Caco-2 (cell line): ENCODE results near the gene ADAMTS13. TPM values are rescaled to one million over a fixed set of nuclear protein-coding genes. Genes with fewer than 3 reads are reported as not detected.

Source experiments
- BruUV-seq: library from RNA; stranded (reverse); fragments of 400-500 nt; replicated peaks from 2 replicates; lab custom pipeline; 2021; lab: Mats Ljungman, UMichigan
- CTCF ChIA-PET: fragments of 300-600 bp; sonication (Branson Sonifier 250); formaldehyde crosslinking; loops from one replicate; lab custom pipeline; 2022; ENCODE audit warnings: antibody characterized with exemption; lab: Charles Lee
- POLR2A ChIA-PET: fragments of 300-600 bp; sonication (Branson Sonifier 250); formaldehyde crosslinking; loops from one replicate; lab custom pipeline; 2022; ENCODE audit warnings: antibody characterized with exemption; lab: Charles Lee
- DNase-seq, 2 experiments: peaks; one replicate each; pipeline versions ENCODE4 v3.0.0 to v3.0.0-alpha.2; 2020 to 2022
- H3K27me3 ChIP-seq: replicated peaks from 2 replicates; pipeline ENCODE4 v1.6.0; 2011; ENCODE audit warnings: low read length; ENCODE audit not compliant: control insufficient read depth, insufficient read depth
- H3K36me3 ChIP-seq: 2 replicates; pipeline ENCODE4 v1.5.1; 2011; ENCODE audit warnings: low read length; ENCODE audit not compliant: control insufficient read depth, insufficient read depth
- H3K4me1 ChIP-seq: fragments of 250-450 bp; sonication (Bioruptor Pico); 2 replicates; pipeline ENCODE4 v1.5.1; 2020; ENCODE audit warnings: mild to moderate bottlenecking
- H3K4me3 ChIP-seq: 2 replicates; pipeline ENCODE4 v1.5.1; 2011; ENCODE audit warnings: low read depth, mild to moderate bottlenecking, control low read depth, low read length
- H3K9me3 ChIP-seq: fragments of 250-450 bp; sonication (Bioruptor Pico); 2 replicates; pipeline ENCODE4 v1.5.1; 2020; ENCODE audit warnings: mild to moderate bottlenecking, moderate library complexity
- H3K27ac Mint-ChIP-seq: one replicate; pipeline ENCODE4 v1.8.0; 2022; ENCODE audit warnings: mixed read lengths; ENCODE audit not compliant: unreplicated experiment
- H3K27me3 Mint-ChIP-seq: one replicate; pipeline ENCODE4 v1.8.0; 2022; ENCODE audit warnings: mixed read lengths; ENCODE audit not compliant: insufficient read depth, unreplicated experiment
- H3K36me3 Mint-ChIP-seq: one replicate; pipeline ENCODE4 v1.8.0; 2022; ENCODE audit warnings: mild to moderate bottlenecking, mixed read lengths; ENCODE audit not compliant: insufficient read depth, unreplicated experiment
- H3K4me1 Mint-ChIP-seq: one replicate; pipeline ENCODE4 v1.8.0; 2022; ENCODE audit warnings: low read depth, mixed read lengths; ENCODE audit not compliant: unreplicated experiment
- H3K4me3 Mint-ChIP-seq: one replicate; pipeline ENCODE4 v1.8.0; 2022; ENCODE audit warnings: mild to moderate bottlenecking, moderate library complexity, mixed read lengths; ENCODE audit not compliant: unreplicated experiment
- H3K9me3 Mint-ChIP-seq: one replicate; pipeline ENCODE4 v1.8.0; 2022; ENCODE audit warnings: mixed read lengths; ENCODE audit not compliant: unreplicated experiment
- intact Hi-C: fragments of 100-400 bp; cut with micrococcal nuclease; formaldehyde crosslinking; loops from one replicate; pipeline ENCODE4 v1.10.0; 2022; ENCODE audit not compliant: unreplicated experiment
- total RNA-seq: library from RNA; stranded (reverse); gene quantifications from 2 replicates; pipeline ENCODE4 v1.2.3, GENCODE V29; 2022
- TF ChIP-seq, protein P1 (sequence below), 2 experiments: fragments of 200-600 bp in 1 of 2; IDR thresholded peaks; 1 replicate in 1 of 2; 2 replicates in 1 of 2; pipeline versions ENCODE4 v1.5.1 to v1.8.0; 2011 to 2022; ENCODE audit warnings: antibody characterized with exemption in 1 of 2, control low read depth in 1 of 2, inconsistent platforms in 1 of 2, low read depth in 1 of 2, low read length in 1 of 2, mild to moderate bottlenecking in 1 of 2, moderate library complexity in 1 of 2; ENCODE audit not compliant: insufficient read depth in 1 of 2, severe bottlenecking in 1 of 2, unreplicated experiment in 1 of 2

The ADAMTS13 gene
- total RNA-seq, 1 experiment from 2014 or later = 6.2 TPM

- H3K4me1 Mint-ChIP-seq = peaks cover 13% of the 10 kb centered on the region
- TF ChIP-seq, protein P1, sequence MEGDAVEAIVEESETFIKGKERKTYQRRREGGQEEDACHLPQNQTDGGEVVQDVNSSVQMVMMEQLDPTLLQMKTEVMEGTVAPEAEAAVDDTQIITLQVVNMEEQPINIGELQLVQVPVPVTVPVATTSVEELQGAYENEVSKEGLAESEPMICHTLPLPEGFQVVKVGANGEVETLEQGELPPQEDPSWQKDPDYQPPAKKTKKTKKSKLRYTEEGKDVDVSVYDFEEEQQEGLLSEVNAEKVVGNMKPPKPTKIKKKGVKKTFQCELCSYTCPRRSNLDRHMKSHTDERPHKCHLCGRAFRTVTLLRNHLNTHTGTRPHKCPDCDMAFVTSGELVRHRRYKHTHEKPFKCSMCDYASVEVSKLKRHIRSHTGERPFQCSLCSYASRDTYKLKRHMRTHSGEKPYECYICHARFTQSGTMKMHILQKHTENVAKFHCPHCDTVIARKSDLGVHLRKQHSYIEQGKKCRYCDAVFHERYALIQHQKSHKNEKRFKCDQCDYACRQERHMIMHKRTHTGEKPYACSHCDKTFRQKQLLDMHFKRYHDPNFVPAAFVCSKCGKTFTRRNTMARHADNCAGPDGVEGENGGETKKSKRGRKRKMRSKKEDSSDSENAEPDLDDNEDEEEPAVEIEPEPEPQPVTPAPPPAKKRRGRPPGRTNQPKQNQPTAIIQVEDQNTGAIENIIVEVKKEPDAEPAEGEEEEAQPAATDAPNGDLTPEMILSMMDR (IDR thresholded peaks at IDR 0.05; ENCODE audit: insufficient read depth in 1 of 2, low read depth in 1 of 2, low read length in 1 of 2, severe bottlenecking in 1 of 2, unreplicated experiment in 1 of 2) = no peak
- H3K9me3 ChIP-seq = no peaks in the 10 kb centered on the region
- POLR2A ChIA-PET = no interaction called here
- H3K36me3 Mint-ChIP-seq = no peaks in the 10 kb centered on the region
- H3K27me3 ChIP-seq = no peaks in the 10 kb centered on the region
- CTCF ChIA-PET = interaction anchor here (3.2 kb wide), 1 partner anchor 24 kb away, joined by 11 read pairs; the partner anchor contains the start of gene CACFD1
- H3K27ac Mint-ChIP-seq = no peak overlapping the region
- no peak for DNase-seq
- peaks cover 3% of the 10 kb centered on the region for H3K27me3 Mint-ChIP-seq
- no peak overlapping the region for H3K4me3 ChIP-seq
- no peak overlapping the region for H3K4me3 Mint-ChIP-seq
- H3K9me3 Mint-ChIP-seq = no peaks in the 10 kb centered on the region
- no TSS peak for BruUV-seq
- intact Hi-C loops = no loop called here
- no peaks in the 10 kb centered on the region for H3K36me3 ChIP-seq
- H3K4me1 ChIP-seq = peaks cover 12% of the 10 kb centered on the region; the same call in 1 of the 2 replicates
These were observed 61.4 kb downstream of the ADAMTS13 start for GRCh38 chr9:133483611-133484010.

- Mint-ChIP-seq H3K4me1 (peaks cover 11% of the 10 kb centered on the region), H3K9me3 (no peaks in the 10 kb centered on the region), H3K27ac (no peak overlapping the region), H3K36me3 (no peaks in the 10 kb centered on the region), H3K27me3 (peaks cover 3% of the 10 kb centered on the region), H3K4me3 (no peak overlapping the region)
- Histone ChIP-seq H3K27me3 (no peaks in the 10 kb centered on the region), H3K4me1 (peaks cover 11% of the 10 kb centered on the region; the same call in 1 of the 2 replicates), H3K36me3 (no peaks in the 10 kb centered on the region), H3K4me3 (no peak overlapping the region), H3K9me3 (no peaks in the 10 kb centered on the region)
- no TSS peak for BruUV-seq
- ChIA-PET POLR2A (no interaction called here), CTCF (interaction anchor here (0.6 to 3.2 kb wide), 4 partner anchors 14 to 130 kb away, joined by 3 to 11 read pairs (median 4); partner anchors contain the start of genes CACFD1, SURF1 and SURF2)
- intact Hi-C loops = loop anchor here (5.0 kb wide), 1 partner anchor 298 kb away; no protein-coding TSS in a partner anchor
- no peak for DNase-seq
- TF ChIP-seq, protein P1 (IDR thresholded peaks at IDR 0.05; ENCODE audit: insufficient read depth in 1 of 2, low read depth in 1 of 2, low read length in 1 of 2, severe bottlenecking in 1 of 2, unreplicated experiment in 1 of 2) = no peak
These were observed 62.7 kb downstream of the ADAMTS13 start for GRCh38 chr9:133484671-133485437.

GRCh38 chr9:133485531-133486260 is 63.5 kb downstream of the ADAMTS13 start:
- no peak overlapping the region for H3K4me3 ChIP-seq
- TF ChIP-seq, protein P1 (IDR thresholded peaks at IDR 0.05; ENCODE audit: insufficient read depth in 1 of 2, low read depth in 1 of 2, low read length in 1 of 2, severe bottlenecking in 1 of 2, unreplicated experiment in 1 of 2) = no peak
- peaks cover 11% of the 10 kb centered on the region; the same call in 1 of the 2 replicates for H3K4me1 ChIP-seq
- H3K9me3 Mint-ChIP-seq = no peaks in the 10 kb centered on the region
- H3K9me3 ChIP-seq = no peaks in the 10 kb centered on the region
- intact Hi-C loops = loop anchor here (1.0 to 5.0 kb wide), 4 partner anchors 29 to 298 kb away; no protein-coding TSS in a partner anchor
- H3K4me3 Mint-ChIP-seq = no peak overlapping the region
- no peak for DNase-seq
- H3K27ac Mint-ChIP-seq = no peak overlapping the region
- H3K36me3 Mint-ChIP-seq = no peaks in the 10 kb centered on the region
- ChIA-PET CTCF (interaction anchor here (0.6 to 3.2 kb wide), 11 partner anchors 12 to 463 kb away, joined by 3 to 18 read pairs (median 5); partner anchors contain the start of genes CACFD1, SURF1 and SURF2), POLR2A (no interaction called here)
- no peaks in the 10 kb centered on the region for H3K36me3 ChIP-seq
- H3K27me3 Mint-ChIP-seq = peaks cover 3% of the 10 kb centered on the region
- H3K4me1 Mint-ChIP-seq = peaks cover 7% of the 10 kb centered on the region
- no TSS peak for BruUV-seq
- no peaks in the 10 kb centered on the region for H3K27me3 ChIP-seq
